ENCODE results near the gene CSH1.
A peak's percentile ranks its signal among the peaks of the same experiment; 100 is the strongest.
"Not testable (repeated sequence)": the region's sequence is repeated elsewhere in the genome, so short reads cannot be mapped to it uniquely, and the experiment has no call there.

DNA sequence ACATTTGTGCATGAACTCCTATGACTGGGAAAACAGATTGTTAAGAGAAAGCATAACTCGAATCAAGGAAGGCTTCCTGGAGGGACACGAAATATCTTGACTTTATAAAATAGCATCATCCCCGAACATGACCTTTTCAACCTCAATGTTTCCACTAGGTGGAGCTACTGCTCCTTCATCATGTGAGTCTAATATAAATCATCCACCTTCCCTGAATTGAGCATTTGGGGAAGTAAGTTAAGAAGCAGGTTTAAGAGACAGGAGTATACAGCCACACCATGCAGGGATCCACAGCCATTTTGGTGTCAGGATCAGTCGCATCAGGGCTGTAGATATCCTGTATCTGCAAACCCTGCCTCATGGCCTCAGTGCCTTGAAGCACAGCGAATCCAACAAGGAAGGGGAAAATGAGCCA lies 7.4 kb upstream of the CSH1 start:
- not testable (repeated sequence) for TF ChIP-seq POLR2AphosphoS5 (IDR thresholded peaks at IDR 0.05; ENCODE audit: insufficient read depth in 1 of 2, low read depth in 1 of 2); POLR2A (IDR thresholded peaks at IDR 0.05)
- TF ChIP-seq, protein P1, sequence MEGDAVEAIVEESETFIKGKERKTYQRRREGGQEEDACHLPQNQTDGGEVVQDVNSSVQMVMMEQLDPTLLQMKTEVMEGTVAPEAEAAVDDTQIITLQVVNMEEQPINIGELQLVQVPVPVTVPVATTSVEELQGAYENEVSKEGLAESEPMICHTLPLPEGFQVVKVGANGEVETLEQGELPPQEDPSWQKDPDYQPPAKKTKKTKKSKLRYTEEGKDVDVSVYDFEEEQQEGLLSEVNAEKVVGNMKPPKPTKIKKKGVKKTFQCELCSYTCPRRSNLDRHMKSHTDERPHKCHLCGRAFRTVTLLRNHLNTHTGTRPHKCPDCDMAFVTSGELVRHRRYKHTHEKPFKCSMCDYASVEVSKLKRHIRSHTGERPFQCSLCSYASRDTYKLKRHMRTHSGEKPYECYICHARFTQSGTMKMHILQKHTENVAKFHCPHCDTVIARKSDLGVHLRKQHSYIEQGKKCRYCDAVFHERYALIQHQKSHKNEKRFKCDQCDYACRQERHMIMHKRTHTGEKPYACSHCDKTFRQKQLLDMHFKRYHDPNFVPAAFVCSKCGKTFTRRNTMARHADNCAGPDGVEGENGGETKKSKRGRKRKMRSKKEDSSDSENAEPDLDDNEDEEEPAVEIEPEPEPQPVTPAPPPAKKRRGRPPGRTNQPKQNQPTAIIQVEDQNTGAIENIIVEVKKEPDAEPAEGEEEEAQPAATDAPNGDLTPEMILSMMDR (IDR thresholded peaks at IDR 0.05) = peak in 1 of 3 experiments; percentile 23
